SK-N-SH treated with all-trans-retinoic acid at 6 μM for 48 hours (cell line): ENCODE results near the gene PLEKHG4.

Experiments used
- ATAC-seq: fragments of 200-7000 bp; cut with Tn5 transposase; 3 replicates; pipeline ENCODE4 v1.9.1; 2020; ENCODE audit warnings: mild to moderate bottlenecking, moderate library complexity
- ARNTL ChIP-seq: fragments of 450-650 bp; formaldehyde crosslinking; IDR thresholded peaks from 2 replicates; pipeline ENCODE4 v1.5.0; 2020; ENCODE audit warnings: low read depth, mild to moderate bottlenecking, moderate library complexity, borderline replicate concordance
- BACH2 ChIP-seq: fragments of 250-450 bp; sonication (Bioruptor Pico); IDR thresholded peaks from 2 replicates; pipeline ENCODE4 v1.9.0; 2021; ENCODE audit warnings: mild to moderate bottlenecking, borderline replicate concordance
- CREB5 ChIP-seq: fragments of 250-450 bp; sonication (Bioruptor Pico); IDR thresholded peaks from 2 replicates; pipeline ENCODE4 v1.5.1; 2020; ENCODE audit warnings: low read depth, mild to moderate bottlenecking, moderate library complexity
- CSRNP3 ChIP-seq: fragments of 250-450 bp; sonication (Bioruptor Pico); IDR thresholded peaks from 2 replicates; pipeline ENCODE4 v1.5.1; 2021; ENCODE audit warnings: mild to moderate bottlenecking, moderate library complexity
- ESRRG ChIP-seq: fragments of 250-450 bp; sonication (Bioruptor Pico); IDR thresholded peaks from 2 replicates; pipeline ENCODE4 v1.6.1; 2021; ENCODE audit warnings: mild to moderate bottlenecking
- GLIS3 ChIP-seq: fragments of 250-450 bp; sonication (Bioruptor Pico); IDR thresholded peaks from 2 replicates; pipeline ENCODE4 v1.5.0; 2020; ENCODE audit warnings: mild to moderate bottlenecking, moderate library complexity
- OSR1 ChIP-seq: fragments of 250-450 bp; sonication (Bioruptor Pico); IDR thresholded peaks from 2 replicates; pipeline ENCODE4 v1.8.0; 2022; ENCODE audit warnings: moderate library complexity, mild to moderate bottlenecking, inconsistent platforms
- PATZ1 ChIP-seq: fragments of 250-450 bp; sonication (Bioruptor Pico); IDR thresholded peaks from 2 replicates; pipeline ENCODE4 v1.8.0; 2020; ENCODE audit warnings: mild to moderate bottlenecking, moderate library complexity, borderline replicate concordance
- POU6F1 ChIP-seq: fragments of 250-450 bp; sonication (Bioruptor Pico); IDR thresholded peaks from 2 replicates; pipeline ENCODE4 v1.8.0; 2021; ENCODE audit warnings: low read depth, mild to moderate bottlenecking, moderate library complexity, borderline replicate concordance
- PPARA ChIP-seq: fragments of 250-450 bp; sonication (Bioruptor Pico); IDR thresholded peaks from 2 replicates; pipeline ENCODE4 v1.5.0; 2020; ENCODE audit warnings: mild to moderate bottlenecking, borderline replicate concordance
- SNAI2 ChIP-seq: fragments of 250-450 bp; sonication (Bioruptor Pico); IDR thresholded peaks from 2 replicates; pipeline ENCODE4 v1.5.0; 2020; ENCODE audit warnings: mild to moderate bottlenecking, moderate library complexity
- TCF4 ChIP-seq: fragments of 250-450 bp; sonication (Bioruptor Pico); IDR thresholded peaks from 2 replicates; pipeline ENCODE4 v1.8.0; 2021; ENCODE audit warnings: mild to moderate bottlenecking, moderate library complexity, borderline replicate concordance
- TSHZ2 ChIP-seq: fragments of 250-450 bp; sonication (Bioruptor Pico); IDR thresholded peaks from 2 replicates; pipeline ENCODE4 v1.5.0; 2020; ENCODE audit warnings: mild to moderate bottlenecking, moderate library complexity
- ZC3H10 ChIP-seq: fragments of 250-450 bp; sonication (Bioruptor Pico); IDR thresholded peaks from 2 replicates; pipeline ENCODE4 v1.5.1; 2021; ENCODE audit warnings: mild to moderate bottlenecking, moderate library complexity
- ZFP30 ChIP-seq: fragments of 450-650 bp; formaldehyde crosslinking; IDR thresholded peaks from 2 replicates; pipeline ENCODE4 v1.5.0; 2022; ENCODE audit warnings: mild to moderate bottlenecking, moderate library complexity
- ZNF565 ChIP-seq: fragments of 450-650 bp; formaldehyde crosslinking; conservative IDR thresholded peaks from 2 replicates; pipeline ENCODE4 v1.5.0; 2020; ENCODE audit warnings: low read depth, mild to moderate bottlenecking, moderate library complexity
- ZNF70 ChIP-seq: fragments of 450-650 bp; formaldehyde crosslinking; IDR thresholded peaks from 2 replicates; pipeline ENCODE4 v1.5.0; 2020; ENCODE audit warnings: mild to moderate bottlenecking, moderate library complexity
- ZNF8 ChIP-seq: fragments of 450-650 bp; formaldehyde crosslinking; IDR thresholded peaks from 2 replicates; pipeline ENCODE4 v1.5.0; 2020; ENCODE audit warnings: mild to moderate bottlenecking, moderate library complexity

The PLEKHG4 gene

GRCh38 chr16:67246081-67246755, 33.1 kb upstream of the PLEKHG4 start:
- peak; percentile 69 for ATAC-seq
- peak; percentile 91 for TF ChIP-seq PATZ1 (CRISPR knock-in tag)
- TF ChIP-seq ZNF8 (CRISPR knock-in tag): no peak
- peak; percentile 36; the same call in 1 of the 2 replicates for TF ChIP-seq TCF4
- no peak for TF ChIP-seq CSRNP3 (CRISPR knock-in tag)
- no peak for TF ChIP-seq BACH2 (CRISPR knock-in tag)
- TF ChIP-seq, all 23 proteins: peak for 2

- TF ChIP-seq ZNF8 (CRISPR knock-in tag) (no peak), POU6F1 (CRISPR knock-in tag) (no peak), OSR1 (CRISPR knock-in tag) (no peak), CREB5 (no peak), ZC3H10 (CRISPR knock-in tag) (no peak), ZNF70 (CRISPR knock-in tag) (no peak), GLIS3 (CRISPR knock-in tag) (no peak), ESRRG (CRISPR knock-in tag) (no peak), CSRNP3 (CRISPR knock-in tag) (no peak), ZFP30 (CRISPR knock-in tag) (no peak), TSHZ2 (CRISPR knock-in tag) (no peak), BACH2 (CRISPR knock-in tag) (no peak), ZNF565 (no peak)
- TF ChIP-seq, all 23 proteins: peak for 0
- peak; percentile 5 for ATAC-seq
Observed at GRCh38 chr16:67246756-67247191, 32.6 kb upstream of the PLEKHG4 start.

GRCh38 chr16:67247192-67248072, 31.9 kb upstream of the PLEKHG4 start, which contains the start of gene FHOD1:
TSS of gene FHOD1 (minus strand) at chr16:67247481. CDS start at chr16:67247410, 71 bp downstream.
- ATAC-seq: peak; percentile 74
- TF ChIP-seq SNAI2 (CRISPR knock-in tag) (no peak), CREB5 (no peak), ARNTL (CRISPR knock-in tag) (no peak), PPARA (CRISPR knock-in tag) (no peak), CSRNP3 (CRISPR knock-in tag) (no peak), PATZ1 (CRISPR knock-in tag) (no peak)
